HEK293T (cell line): ENCODE measurements around the gene SCN3B.

ENCODE experiments used
- FOXK2 ChIP-seq: fragments of 450-650 bp; IDR thresholded peaks from 2 replicates; pipeline ENCODE4 v1.6.1; 2016; ENCODE audit warnings: mild to moderate bottlenecking
- HDGF ChIP-seq: fragments of 450-650 bp; IDR thresholded peaks from 2 replicates; pipeline ENCODE4 v1.6.1; 2017; ENCODE audit warnings: antibody characterized with exemption, borderline replicate concordance
- TARDBP ChIP-seq: fragments of 450-650 bp; IDR thresholded peaks from 2 replicates; pipeline ENCODE4 v1.6.1; 2016

GRCh38 chr11:123654566-123655081 is at the start of gene SCN3B:
- TF ChIP-seq TARDBP (no peak), FOXK2 (no peak), HDGF (no peak)
